ENCODE measurements around the gene GNG7. TPM values are rescaled to one million over a fixed set of nuclear protein-coding genes. Genes with fewer than 3 reads are reported as not detected.

The GNG7 gene
- polyA plus RNA-seq, 1 donor (not counting 4 experiments of a cell fraction or from before 2014, with no cell fraction given) = 0.01 TPM

DNA sequence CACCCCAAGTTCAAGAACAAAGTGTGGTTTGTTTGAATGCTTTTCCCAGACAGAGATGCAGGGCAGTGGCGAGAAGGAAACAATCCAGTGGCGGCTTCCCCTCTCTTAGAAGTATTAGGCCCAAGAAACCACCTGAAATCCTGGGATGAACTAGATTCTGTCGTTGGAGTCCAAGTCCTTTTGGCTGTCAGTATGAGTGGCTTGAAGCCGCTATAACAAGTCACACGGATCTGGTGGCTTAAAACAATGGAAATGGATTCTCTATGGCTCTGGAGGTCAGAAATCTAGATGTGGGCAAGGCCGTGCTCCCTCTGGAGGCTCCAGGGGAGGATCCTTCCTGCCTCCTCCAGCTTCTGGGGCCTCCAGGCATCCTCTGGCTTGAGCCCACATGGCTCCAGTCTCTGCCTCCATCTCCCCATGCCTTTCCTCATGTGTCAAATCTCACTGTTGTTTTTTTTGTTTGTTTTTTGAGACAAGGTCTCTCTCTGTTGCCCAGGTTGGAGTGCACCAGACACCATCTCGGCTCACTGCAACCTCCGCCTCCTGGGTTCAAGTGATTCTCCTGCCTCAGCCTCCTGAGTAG is 97.7 kb downstream of the GNG7 start:
- Histone ChIP-seq H3K9ac (ENCODE audit: control insufficient read depth, extremely low read depth, insufficient read depth, low read length) (no peak overlapping the region), H2AFZ (ENCODE audit: control insufficient read depth, low read length) (no peak overlapping the region), H3K9me3 (ENCODE audit: control insufficient read depth, low read depth, low read length) (no peaks in the 10 kb centered on the region), H3K4me3 (ENCODE audit: control insufficient read depth in 2 of 3, extremely low read depth in 1 of 3, insufficient read depth in 2 of 3, low read depth in 1 of 3, low read length in 3 of 3) (no peak overlapping the region), H3K27me3 (ENCODE audit: control insufficient read depth, extremely low read depth, insufficient read depth, low read length) (peaks cover 4% of the 10 kb centered on the region), H4K20me1 (ENCODE audit: control insufficient read depth, extremely low read depth, insufficient read depth, low read length) (no peaks in the 10 kb centered on the region), H3K79me2 (ENCODE audit: control insufficient read depth, insufficient read depth, low read length) (no peaks in the 10 kb centered on the region), H3K4me1 (ENCODE audit: control insufficient read depth, extremely low read depth, insufficient read depth, low read length) (peaks cover 17% of the 10 kb centered on the region), H3K4me2 (ENCODE audit: control insufficient read depth, extremely low read depth, insufficient read depth, low read depth, low read length) (no peak overlapping the region), H3K36me3 (ENCODE audit: control insufficient read depth in 2 of 2, extremely low read depth in 1 of 2, insufficient read depth in 2 of 2, low read length in 2 of 2) (no peaks in the 10 kb centered on the region), H3K9me1 (ENCODE audit: control insufficient read depth, extremely low read depth, insufficient read depth, low read length) (no peaks in the 10 kb centered on the region), H3K27ac (ENCODE audit: control insufficient read depth, insufficient read depth, low read length) (no peak overlapping the region)
- no peak for FAIRE-seq
- TF ChIP-seq EZH2 (IDR thresholded peaks at IDR 0.05; ENCODE audit: low read length) (no peak), CTCF (optimal IDR thresholded peaks at IDR 0.05 in 1 of 3, IDR thresholded peaks at IDR 0.05 in 1 of 3, conservative IDR thresholded peaks at IDR 0.05 in 1 of 3; ENCODE audit: extremely low read depth in 1 of 3, insufficient read depth in 2 of 3, low read length in 3 of 3) (no peak)
- no peak for DNase-seq (ENCODE audit: low read depth, low spot score)
- dilution Hi-C loops (cut with MboI; ENCODE audit: extremely low pct_ligation_motif_present, low sequenced_read_pairs) = no loop called here

- no peak for DNase-seq (ENCODE audit: low read depth, low spot score)
- H3K9me1 ChIP-seq (ENCODE audit: control insufficient read depth, extremely low read depth, insufficient read depth, low read length) = no peaks in the 10 kb centered on the region
- peak overlapping the region; percentile 67 for H3K4me2 ChIP-seq (ENCODE audit: control insufficient read depth, extremely low read depth, insufficient read depth, low read depth, low read length)
- peak; percentile 52 for FAIRE-seq
- H3K79me2 ChIP-seq (ENCODE audit: control insufficient read depth, insufficient read depth, low read length) = no peaks in the 10 kb centered on the region
- H2AFZ ChIP-seq (ENCODE audit: control insufficient read depth, low read length) = peak overlapping the region; percentile 44
- H3K9me3 ChIP-seq (ENCODE audit: control insufficient read depth, low read depth, low read length) = no peaks in the 10 kb centered on the region
- H3K4me3 ChIP-seq (ENCODE audit: control insufficient read depth in 2 of 3, extremely low read depth in 1 of 3, insufficient read depth in 2 of 3, low read depth in 1 of 3, low read length in 3 of 3) = peak overlapping the region in 1 of 3 experiments; percentile 14
- peaks cover 27% of the 10 kb centered on the region for H3K4me1 ChIP-seq (ENCODE audit: control insufficient read depth, extremely low read depth, insufficient read depth, low read length)
- H4K20me1 ChIP-seq (ENCODE audit: control insufficient read depth, extremely low read depth, insufficient read depth, low read length) = no peaks in the 10 kb centered on the region
- no peaks in the 10 kb centered on the region for H3K36me3 ChIP-seq (ENCODE audit: control insufficient read depth in 2 of 2, extremely low read depth in 1 of 2, insufficient read depth in 2 of 2, low read length in 2 of 2)
- H3K27ac ChIP-seq (ENCODE audit: control insufficient read depth, insufficient read depth, low read length) = no peak overlapping the region
- H3K27me3 ChIP-seq (ENCODE audit: control insufficient read depth, extremely low read depth, insufficient read depth, low read length) = peaks cover 4% of the 10 kb centered on the region
- TF ChIP-seq CTCF (optimal IDR thresholded peaks at IDR 0.05 in 1 of 3, IDR thresholded peaks at IDR 0.05 in 1 of 3, conservative IDR thresholded peaks at IDR 0.05 in 1 of 3; ENCODE audit: extremely low read depth in 1 of 3, insufficient read depth in 2 of 3, low read length in 3 of 3) = no peak
- TF ChIP-seq EZH2 (IDR thresholded peaks at IDR 0.05; ENCODE audit: low read length) = no peak
- H3K9ac ChIP-seq (ENCODE audit: control insufficient read depth, extremely low read depth, insufficient read depth, low read length) = no peak overlapping the region
- dilution Hi-C loops (cut with MboI; ENCODE audit: extremely low pct_ligation_motif_present, low sequenced_read_pairs) = no loop called here
Observed at GRCh38 chr19:2603334-2603733, 99.2 kb downstream of the GNG7 start.
